Activated gamma-delta T cell treated with Interleukin-2 at 50 U/mL for 16 hours (primary cell): ENCODE data around the gene USP38.
"Not testable (repeated sequence)": the region's sequence is repeated elsewhere in the genome, so short reads cannot be mapped to it uniquely, and the experiment has no call there.

Experiments
- DNase-seq: peaks from one replicate; pipeline ENCODE4 v3.0.0-alpha.2; 2020

Gene USP38

GRCh38 chr4:143184503-143185252 is at the start of gene USP38:
Gene USP38, plus strand, starts transcription at chr4:143184917. Its CDS starts 534 bp downstream, at chr4:143185451.
- peak; percentile 80 for DNase-seq

- no peak for DNase-seq
These were observed 49.4 kb upstream of the USP38 start for GRCh38 chr4:143135358-143135757.

- no peak for DNase-seq
These were observed 44.0 kb upstream of the USP38 start for GRCh38 chr4:143140696-143141095.

- no peak for DNase-seq
These were observed 36.2 kb upstream of the USP38 start for GRCh38 chr4:143148521-143148920.

- no peak for DNase-seq
These were observed 27.9 kb upstream of the USP38 start for GRCh38 chr4:143156853-143157252.

GRCh38 chr4:143163614-143164013 is 21.1 kb upstream of the USP38 start:
- DNase-seq: no peak

GRCh38 chr4:143166722-143167121 is 18.0 kb upstream of the USP38 start:
- DNase-seq: not testable (repeated sequence)

- no peak for DNase-seq
These were observed 5.8 kb upstream of the USP38 start for GRCh38 chr4:143178923-143179322.

GRCh38 chr4:143183513-143184216 is 1.1 kb upstream of the USP38 start:
- no peak for DNase-seq

GRCh38 chr4:143184217-143184502 is 557 bp upstream of the USP38 start:
- DNase-seq: no peak

- peak; percentile 13 for DNase-seq
These were observed 763 bp downstream of the USP38 start for GRCh38 chr4:143185253-143186107.

- no peak for DNase-seq
These were observed 1.5 kb downstream of the USP38 start for GRCh38 chr4:143186212-143186611.

- DNase-seq: no peak
These were observed 1.9 kb downstream of the USP38 start for GRCh38 chr4:143186649-143187048.

- DNase-seq: no peak
These were observed 3.7 kb downstream of the USP38 start for GRCh38 chr4:143188136-143189088.

- no peak for DNase-seq
These were observed 4.8 kb downstream of the USP38 start for GRCh38 chr4:143189528-143189927.

GRCh38 chr4:143195581-143195980 is 10.9 kb downstream of the USP38 start:
- no peak for DNase-seq

GRCh38 chr4:143196323-143196722 is 11.6 kb downstream of the USP38 start:
- no peak for DNase-seq

GRCh38 chr4:143199503-143199902 is 14.8 kb downstream of the USP38 start:
- no peak for DNase-seq

- no peak for DNase-seq
These were observed 18.1 kb downstream of the USP38 start for GRCh38 chr4:143202824-143203223.

GRCh38 chr4:143203577-143203976 is 18.9 kb downstream of the USP38 start:
- DNase-seq: no peak

GRCh38 chr4:143207555-143207954 is 22.8 kb downstream of the USP38 start:
- no peak for DNase-seq

- DNase-seq: no peak
These were observed 27.8 kb downstream of the USP38 start for GRCh38 chr4:143212566-143212965.

- DNase-seq: no peak
These were observed 31.2 kb downstream of the USP38 start for GRCh38 chr4:143215873-143216272.
